Esophagus squamous epithelium (tissue), 5 donors: ENCODE measurements around the gene CHST2. TPM values are rescaled to one million over a fixed set of nuclear protein-coding genes. Genes with fewer than 3 reads are reported as not detected.
A peak's percentile ranks its signal among the peaks of the same experiment; 100 is the strongest.

Experiments used
- DNase-seq: peaks from one replicate; lab custom pipeline; 2025; lab: John Stamatoyannopoulos, UW
- H3K27ac ChIP-seq, 4 donors: fragments of 200-600 bp; sonication (generic); one replicate each; pipeline ENCODE4 v1.5.1; 2016 to 2019; ENCODE audit warnings: mild to moderate bottlenecking in 1 of 4
- H3K27me3 ChIP-seq, 4 donors: fragments of 200-600 bp; sonication (generic); 1 replicate in 3 of 4; 2 replicates in 1 of 4; pipeline versions ENCODE4 v1.5.1 to v1.6.0; 2017 to 2021; ENCODE audit warnings: antibody characterized with exemption in 1 of 4
- H3K36me3 ChIP-seq, 3 donors: fragments of 200-600 bp; sonication (generic); one replicate each; pipeline ENCODE4 v1.5.1; 2016 to 2019
- H3K4me1 ChIP-seq, 3 donors: fragments of 200-600 bp; sonication (generic); one replicate each; pipeline ENCODE4 v1.5.1; 2017 to 2019
- H3K4me3 ChIP-seq, 4 donors: fragments of 200-600 bp; sonication (generic); 1 replicate in 3 of 4; 2 replicates in 1 of 4; pipeline ENCODE4 v1.5.1; 2016 to 2019; ENCODE audit warnings: mild to moderate bottlenecking in 2 of 4, moderate library complexity in 1 of 4
- H3K9me3 ChIP-seq, 3 donors: fragments of 200-600 bp; sonication (generic); one replicate each; pipeline ENCODE4 v1.5.1; 2016 to 2019
- POLR2A ChIP-seq, 4 donors: fragments of 450-650 bp; IDR thresholded peaks; one replicate each; pipeline ENCODE4 v1.6.1; 2017; ENCODE audit warnings: antibody characterized with exemption in 4 of 4, mild to moderate bottlenecking in 4 of 4, moderate library complexity in 3 of 4
- WGBS, 2 donors: methylation state at CpG; one replicate each; pipeline ENCODE4 v1.1.5; 2018; 5-methylcytosine and 5-hydroxymethylcytosine counted together
- intact Hi-C: fragments of 100-400 bp; cut with DNase I; formaldehyde crosslinking; loops from one replicate; pipeline ENCODE4 v1.15.0; 2022
- total RNA-seq, 4 donors: library from RNA; depleted of rRNA; stranded (reverse); fragments of >200 nt; gene quantifications; one replicate each; pipeline ENCODE4 v1.1.0, GENCODE V29; 2016
- TF ChIP-seq, protein P1 (sequence below), 6 experiments: fragments of 450-650 bp in 4 of 6; fragments of 200-600 bp in 2 of 6; sonication (generic) in 2 of 6; IDR thresholded peaks; one replicate each; pipeline ENCODE4 v1.5.1; 2016 to 2019; ENCODE audit warnings: antibody characterized with exemption in 6 of 6, mild to moderate bottlenecking in 4 of 6, moderate library complexity in 4 of 6
- donor health status: DM: yes; HTN: yes; CAD: no.

Gene CHST2
- total RNA-seq, 4 donors from 2014 or later = 0.76 to 3.1 (median 1.6) TPM

DNA sequence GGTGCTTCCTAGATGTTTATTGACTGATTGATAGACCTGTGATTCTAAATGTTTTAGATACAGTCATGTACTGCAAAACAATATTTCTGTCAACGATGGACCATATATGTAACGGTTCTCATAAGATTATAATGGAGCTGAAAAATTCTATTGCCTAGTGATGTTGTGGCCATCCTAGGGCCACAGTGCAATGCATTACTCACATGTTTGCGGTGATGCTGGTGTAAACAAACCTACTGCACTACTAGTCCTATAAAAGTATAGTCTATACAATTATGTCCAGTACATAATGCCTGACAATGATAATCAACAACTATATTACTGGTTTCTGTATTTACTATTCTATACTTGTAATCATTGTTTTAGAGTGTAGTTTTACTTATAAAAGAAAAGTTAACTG is 46.8 kb downstream of the CHST2 start:
- H3K4me1 ChIP-seq = peaks cover 0 to 5% (median 0%) of the 10 kb centered on the region in 3 donors
- no peak for DNase-seq
- H3K4me3 ChIP-seq = no peak overlapping the region
- H3K36me3 ChIP-seq = no peaks in the 10 kb centered on the region
- TF ChIP-seq, protein P1, sequence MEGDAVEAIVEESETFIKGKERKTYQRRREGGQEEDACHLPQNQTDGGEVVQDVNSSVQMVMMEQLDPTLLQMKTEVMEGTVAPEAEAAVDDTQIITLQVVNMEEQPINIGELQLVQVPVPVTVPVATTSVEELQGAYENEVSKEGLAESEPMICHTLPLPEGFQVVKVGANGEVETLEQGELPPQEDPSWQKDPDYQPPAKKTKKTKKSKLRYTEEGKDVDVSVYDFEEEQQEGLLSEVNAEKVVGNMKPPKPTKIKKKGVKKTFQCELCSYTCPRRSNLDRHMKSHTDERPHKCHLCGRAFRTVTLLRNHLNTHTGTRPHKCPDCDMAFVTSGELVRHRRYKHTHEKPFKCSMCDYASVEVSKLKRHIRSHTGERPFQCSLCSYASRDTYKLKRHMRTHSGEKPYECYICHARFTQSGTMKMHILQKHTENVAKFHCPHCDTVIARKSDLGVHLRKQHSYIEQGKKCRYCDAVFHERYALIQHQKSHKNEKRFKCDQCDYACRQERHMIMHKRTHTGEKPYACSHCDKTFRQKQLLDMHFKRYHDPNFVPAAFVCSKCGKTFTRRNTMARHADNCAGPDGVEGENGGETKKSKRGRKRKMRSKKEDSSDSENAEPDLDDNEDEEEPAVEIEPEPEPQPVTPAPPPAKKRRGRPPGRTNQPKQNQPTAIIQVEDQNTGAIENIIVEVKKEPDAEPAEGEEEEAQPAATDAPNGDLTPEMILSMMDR (IDR thresholded peaks at IDR 0.05) = no peak
- no peak for TF ChIP-seq POLR2A (IDR thresholded peaks at IDR 0.05)
- H3K9me3 ChIP-seq = no peaks in the 10 kb centered on the region
- WGBS, 2 donors = 90 to 95% methylated on average over 3 of the region's 3 CpGs
- intact Hi-C loops = no loop called here
- H3K27me3 ChIP-seq = no peaks in the 10 kb centered on the region
- H3K27ac ChIP-seq = no peak overlapping the region

DNA sequence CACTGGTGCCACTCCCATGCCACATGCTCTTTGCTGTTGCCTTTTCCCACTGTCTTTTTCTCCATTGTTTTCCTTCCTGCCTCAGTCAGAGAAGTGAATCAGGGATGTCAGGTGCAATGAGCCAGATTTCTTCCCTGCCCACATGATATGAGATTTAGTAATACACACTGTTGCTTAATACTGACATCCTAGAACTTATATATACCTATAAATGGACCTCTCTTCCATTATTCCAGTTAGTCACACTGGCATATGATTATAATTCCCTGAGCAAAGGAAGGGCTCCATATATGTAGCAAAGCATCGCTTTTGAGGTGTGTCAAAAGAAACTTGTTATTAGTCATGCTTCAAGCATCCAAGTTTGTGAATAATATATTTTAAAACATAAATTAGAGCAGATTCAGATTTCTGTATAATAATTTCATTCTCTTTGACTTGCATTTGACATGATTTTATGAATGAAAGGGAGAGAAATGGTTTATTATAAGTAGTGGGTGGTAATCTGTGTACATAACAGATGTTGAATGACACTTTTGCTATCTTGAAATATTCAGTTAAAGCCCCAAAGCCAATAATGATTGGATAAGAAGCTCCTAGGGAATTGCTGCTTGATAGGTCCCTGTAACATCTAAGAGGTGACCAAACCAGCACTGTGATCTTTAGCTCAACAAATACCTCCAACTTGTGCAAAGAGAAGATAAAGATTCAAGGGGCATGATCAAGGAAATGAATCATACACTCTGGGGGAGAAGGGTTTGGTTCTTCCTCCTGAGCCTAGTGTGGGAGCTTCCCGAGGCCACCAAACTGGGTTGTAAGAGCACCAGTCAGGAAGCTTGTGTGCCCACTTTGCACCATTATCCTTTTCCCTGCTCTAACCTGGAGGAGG is 48.6 kb downstream of the CHST2 start:
- TF ChIP-seq, protein P1 (IDR thresholded peaks at IDR 0.05) = no peak
- TF ChIP-seq POLR2A (IDR thresholded peaks at IDR 0.05) = no peak
- Histone ChIP-seq H3K4me3 (no peak overlapping the region), H3K27me3 (no peaks in the 10 kb centered on the region), H3K9me3 (no peaks in the 10 kb centered on the region), H3K27ac (no peak overlapping the region), H3K4me1 (peaks cover 0 to 5% (median 0%) of the 10 kb centered on the region in 3 donors), H3K36me3 (no peaks in the 10 kb centered on the region)
- intact Hi-C loops = no loop called here
- 33 to 54% methylated on average over 2 of the region's 2 CpGs for WGBS, 2 donors
- DNase-seq = no peak

DNA sequence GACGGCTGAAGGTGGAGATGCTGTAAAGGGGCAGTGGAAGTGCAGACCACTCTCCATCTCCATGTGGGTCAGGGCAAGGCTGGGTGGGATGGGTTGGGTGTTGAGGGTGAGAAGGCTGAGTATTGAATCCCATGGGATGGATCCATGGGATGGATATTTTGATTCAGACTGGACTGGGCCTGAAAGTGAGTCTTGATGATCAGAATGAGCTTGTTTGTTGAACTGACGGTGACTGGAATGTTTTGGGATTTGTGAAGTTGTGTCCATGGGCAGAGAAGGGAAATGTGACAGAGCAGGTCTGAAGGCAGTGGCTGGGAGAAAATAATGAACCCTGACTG is 49.3 kb downstream of the CHST2 start:
- peaks cover 0 to 5% (median 0%) of the 10 kb centered on the region in 3 donors for H3K4me1 ChIP-seq
- H3K36me3 ChIP-seq = no peaks in the 10 kb centered on the region
- WGBS, 2 donors = 80 to 100% methylated on average over 1 of the region's 2 CpGs
- H3K27me3 ChIP-seq = no peaks in the 10 kb centered on the region
- no peak for DNase-seq
- no peak for TF ChIP-seq POLR2A (IDR thresholded peaks at IDR 0.05)
- TF ChIP-seq, protein P1 (IDR thresholded peaks at IDR 0.05) = no peak
- no peaks in the 10 kb centered on the region for H3K9me3 ChIP-seq
- H3K27ac ChIP-seq = no peak overlapping the region
- intact Hi-C loops = no loop called here
- H3K4me3 ChIP-seq = no peak overlapping the region

DNA sequence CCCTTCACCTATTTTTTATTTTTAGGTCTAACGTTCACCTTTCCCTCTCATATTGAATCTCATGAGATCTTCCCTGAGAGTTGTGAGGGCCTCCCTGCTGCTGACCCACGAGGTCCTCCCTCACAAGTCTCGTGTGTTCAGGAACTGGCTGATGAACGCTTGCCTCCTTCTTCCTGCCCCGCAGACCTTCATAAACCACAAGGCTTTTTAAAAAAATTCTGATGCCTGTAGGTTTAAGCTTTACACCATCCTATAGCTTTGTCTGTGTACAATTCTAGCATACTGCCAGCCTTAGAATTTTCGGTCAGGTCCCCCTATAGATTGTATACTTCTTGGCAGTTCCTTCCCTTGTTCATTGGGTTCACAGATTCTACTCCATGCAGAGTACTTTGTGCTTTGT is 50.5 kb downstream of the CHST2 start:
- 69 to 81% methylated on average over 6 of the region's 6 CpGs for WGBS, 2 donors
- H3K27ac ChIP-seq = peak overlapping the region in 2 of 4 donors; percentile 37 to 62
- TF ChIP-seq, protein P1 (IDR thresholded peaks at IDR 0.05) = no peak
- TF ChIP-seq POLR2A (IDR thresholded peaks at IDR 0.05) = no peak
- no peaks in the 10 kb centered on the region for H3K9me3 ChIP-seq
- no peaks in the 10 kb centered on the region for H3K36me3 ChIP-seq
- intact Hi-C loops = no loop called here
- peaks cover 0 to 5% (median 0%) of the 10 kb centered on the region in 3 donors for H3K4me1 ChIP-seq
- no peak for DNase-seq
- no peaks in the 10 kb centered on the region for H3K27me3 ChIP-seq
- H3K4me3 ChIP-seq = no peak overlapping the region

DNA sequence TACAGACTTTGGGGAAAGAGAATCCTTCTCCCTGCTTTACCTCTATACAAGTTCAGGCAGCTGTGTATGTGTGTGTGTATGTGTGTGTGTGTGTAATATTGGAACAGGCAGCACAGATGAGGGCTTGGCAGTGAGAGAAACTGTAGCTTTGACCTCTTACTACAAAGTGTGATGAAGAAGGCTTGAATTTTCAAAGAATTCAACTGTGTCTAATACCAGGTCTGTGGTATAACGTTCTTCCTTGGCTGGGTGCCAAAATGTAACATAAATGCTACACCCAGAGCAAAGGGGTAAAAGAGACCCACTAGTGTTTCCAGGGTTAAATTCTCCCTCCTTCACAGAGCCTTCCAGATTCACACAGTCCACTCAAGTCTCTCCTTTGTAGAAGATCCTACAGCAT is 51.1 kb downstream of the CHST2 start:
- DNase-seq = no peak
- no peaks in the 10 kb centered on the region for H3K9me3 ChIP-seq
- TF ChIP-seq POLR2A (IDR thresholded peaks at IDR 0.05) = no peak
- TF ChIP-seq, protein P1 (IDR thresholded peaks at IDR 0.05) = no peak
- peaks cover 0 to 5% (median 0%) of the 10 kb centered on the region in 3 donors for H3K4me1 ChIP-seq
- H3K36me3 ChIP-seq = no peaks in the 10 kb centered on the region
- H3K27ac ChIP-seq = peak overlapping the region in 2 of 4 donors; percentile 37 to 62
- WGBS, 2 donors = 0 to 25% methylated on average over 1 of the region's 1 CpG
- intact Hi-C loops = no loop called here
- H3K27me3 ChIP-seq = no peaks in the 10 kb centered on the region
- H3K4me3 ChIP-seq = no peak overlapping the region
